Sigmoid colon (tissue), 4 donors: ENCODE measurements around the gene SPINT1.

Source experiments
- POLR2A ChIP-seq, 2 donors: fragments of 450-650 bp; IDR thresholded peaks; one replicate each; pipeline ENCODE4 v1.6.1; 2016; ENCODE audit warnings: antibody characterized with exemption in 2 of 2, mild to moderate bottlenecking in 2 of 2, moderate library complexity in 2 of 2
- POLR2AphosphoS5 ChIP-seq, 4 donors: sonication (generic); formaldehyde crosslinking; IDR thresholded peaks; one replicate each; pipeline ENCODE4 v1.6.1; 2017; ENCODE audit warnings: antibody characterized with exemption in 4 of 4
- TF ChIP-seq, protein P1 (sequence below), 4 experiments: fragments of 450-650 bp in 3 of 4; fragments of 200-600 bp in 1 of 4; IDR thresholded peaks; one replicate each; pipeline ENCODE4 v1.5.1; 2016 to 2019; ENCODE audit warnings: antibody characterized with exemption in 4 of 4, mild to moderate bottlenecking in 3 of 4, moderate library complexity in 2 of 4

DNA sequence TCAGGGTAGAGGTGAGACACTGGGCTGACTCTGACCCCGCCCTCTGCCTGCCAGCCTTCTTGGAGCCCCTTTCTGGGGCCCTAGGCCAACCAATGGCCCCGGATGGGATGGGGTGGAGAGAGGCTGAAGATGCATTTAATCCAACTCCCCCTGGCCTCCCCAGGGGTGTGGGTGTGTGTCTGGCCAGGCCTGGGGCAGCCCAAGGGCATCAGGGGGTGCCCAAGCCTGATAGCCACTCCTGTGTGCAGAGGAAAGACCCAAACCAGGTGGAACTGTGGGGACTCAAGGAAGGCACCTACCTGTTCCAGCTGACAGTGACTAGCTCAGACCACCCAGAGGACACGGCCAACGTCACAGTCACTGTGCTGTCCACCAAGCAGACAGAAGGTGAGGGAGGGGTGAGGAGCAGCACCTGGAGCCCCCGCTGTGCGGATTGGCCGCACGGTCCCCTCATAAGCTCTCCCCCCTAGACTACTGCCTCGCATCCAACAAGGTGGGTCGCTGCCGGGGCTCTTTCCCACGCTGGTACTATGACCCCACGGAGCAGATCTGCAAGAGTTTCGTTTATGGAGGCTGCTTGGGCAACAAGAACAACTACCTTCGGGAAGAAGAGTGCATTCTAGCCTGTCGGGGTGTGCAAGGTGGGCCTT, 9.5 kb downstream of the SPINT1 start:
- TF ChIP-seq, protein P1, sequence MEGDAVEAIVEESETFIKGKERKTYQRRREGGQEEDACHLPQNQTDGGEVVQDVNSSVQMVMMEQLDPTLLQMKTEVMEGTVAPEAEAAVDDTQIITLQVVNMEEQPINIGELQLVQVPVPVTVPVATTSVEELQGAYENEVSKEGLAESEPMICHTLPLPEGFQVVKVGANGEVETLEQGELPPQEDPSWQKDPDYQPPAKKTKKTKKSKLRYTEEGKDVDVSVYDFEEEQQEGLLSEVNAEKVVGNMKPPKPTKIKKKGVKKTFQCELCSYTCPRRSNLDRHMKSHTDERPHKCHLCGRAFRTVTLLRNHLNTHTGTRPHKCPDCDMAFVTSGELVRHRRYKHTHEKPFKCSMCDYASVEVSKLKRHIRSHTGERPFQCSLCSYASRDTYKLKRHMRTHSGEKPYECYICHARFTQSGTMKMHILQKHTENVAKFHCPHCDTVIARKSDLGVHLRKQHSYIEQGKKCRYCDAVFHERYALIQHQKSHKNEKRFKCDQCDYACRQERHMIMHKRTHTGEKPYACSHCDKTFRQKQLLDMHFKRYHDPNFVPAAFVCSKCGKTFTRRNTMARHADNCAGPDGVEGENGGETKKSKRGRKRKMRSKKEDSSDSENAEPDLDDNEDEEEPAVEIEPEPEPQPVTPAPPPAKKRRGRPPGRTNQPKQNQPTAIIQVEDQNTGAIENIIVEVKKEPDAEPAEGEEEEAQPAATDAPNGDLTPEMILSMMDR (IDR thresholded peaks at IDR 0.05): no peak
- TF ChIP-seq POLR2AphosphoS5 (IDR thresholded peaks at IDR 0.05): no peak
- no peak for TF ChIP-seq POLR2A (IDR thresholded peaks at IDR 0.05)
